Neural cell (in vitro differentiated cells): Measurements from ENCODE around the gene CDH8. TPM values are rescaled to one million over a fixed set of nuclear protein-coding genes. Genes with fewer than 3 reads are reported as not detected.

Experiments used
- H2AFZ ChIP-seq: fragments of 200-600, 300-800 bp; sonication (generic), shearing (Covaris generic); 2 replicates; pipeline ENCODE4 v1.6.0; 2014; ENCODE audit warnings: low read depth, mild to moderate bottlenecking, antibody characterized with exemption, low read length, moderate library complexity
- H3F3A ChIP-seq: fragments of 200-600 bp; shearing (Covaris generic); 2 replicates; pipeline ENCODE4 v1.6.1; 2016; ENCODE audit warnings: mild to moderate bottlenecking, moderate library complexity, mixed read lengths, antibody characterized with exemption, low read length; ENCODE audit not compliant: insufficient read depth, poor library complexity, severe bottlenecking
- H3K27ac ChIP-seq: fragments of 200-600, 300-800 bp; sonication (generic), shearing (Covaris generic); 2 replicates; pipeline ENCODE4 v1.5.1; 2014; ENCODE audit warnings: mild to moderate bottlenecking, low read length, moderate library complexity
- H3K27me3 ChIP-seq: fragments of 300-800, 200-600 bp; sonication (generic), shearing (Covaris generic); 2 replicates; pipeline ENCODE4 v1.6.0; 2014; ENCODE audit warnings: mild to moderate bottlenecking, low read depth, low read length, moderate library complexity; ENCODE audit not compliant: insufficient read depth
- H3K36me3 ChIP-seq: fragments of 300-800, 200-600 bp; sonication (generic), shearing (Covaris generic); 2 replicates; pipeline ENCODE4 v1.5.1; 2014; ENCODE audit warnings: mild to moderate bottlenecking, antibody characterized with exemption, low read length, moderate library complexity; ENCODE audit not compliant: insufficient read depth
- H3K4me2 ChIP-seq: fragments of 300-800, 200-600 bp; sonication (generic), shearing (Covaris generic); 2 replicates; pipeline ENCODE4 v1.6.0; 2014; ENCODE audit warnings: mild to moderate bottlenecking, low read length
- H3K4me3 ChIP-seq: fragments of 300-800, 200-600 bp; sonication (generic), shearing (Covaris generic); 2 replicates; pipeline ENCODE4 v1.5.1; 2014; ENCODE audit warnings: mild to moderate bottlenecking, low read length, moderate library complexity
- H3K79me2 ChIP-seq: fragments of 200-600 bp; shearing (Covaris generic); replicated peaks from 2 replicates; pipeline ENCODE4 v1.6.0; 2014; ENCODE audit warnings: mild to moderate bottlenecking, low read length, moderate library complexity; ENCODE audit not compliant: insufficient read depth
- H3K9ac ChIP-seq: fragments of 300-800, 200-600 bp; sonication (generic), shearing (Covaris generic); 2 replicates; pipeline ENCODE4 v1.6.1; 2016; ENCODE audit warnings: mild to moderate bottlenecking, low read length, mixed read lengths
- H3K9me2 ChIP-seq: fragments of 200-600 bp; shearing (Covaris generic); 2 replicates; pipeline ENCODE4 v1.6.1; 2016; ENCODE audit warnings: mild to moderate bottlenecking, low read length, mixed read lengths; ENCODE audit not compliant: insufficient read depth
- H3K9me3 ChIP-seq: fragments of 200-600, 300-800 bp; sonication (generic), shearing (Covaris generic); 2 replicates; pipeline ENCODE4 v1.6.1; 2016; ENCODE audit warnings: mild to moderate bottlenecking, mixed run types, low read length, moderate library complexity, mixed read lengths
- H4K20me1 ChIP-seq: fragments of 200-600 bp; shearing (Covaris generic); 2 replicates; pipeline ENCODE4 v1.6.1; 2016; ENCODE audit warnings: mild to moderate bottlenecking, mixed run types; ENCODE audit not compliant: insufficient read depth
- CTCF ChIP-seq: fragments of 450-650 bp; IDR thresholded peaks from 2 replicates; pipeline ENCODE4 v1.5.1; 2014; ENCODE audit warnings: antibody characterized with exemption, mild to moderate bottlenecking, moderate library complexity; ENCODE audit not compliant: poor library complexity, severe bottlenecking
- EP300 ChIP-seq: fragments of 450-650 bp; conservative IDR thresholded peaks from 2 replicates; pipeline ENCODE4 v1.6.1; 2014; ENCODE audit warnings: antibody characterized with exemption, mild to moderate bottlenecking, moderate library complexity; ENCODE audit not compliant: poor library complexity, severe bottlenecking
- EZH2 ChIP-seq: fragments of 200-600, 300-800 bp; shearing (Covaris generic), sonication (generic); IDR thresholded peaks from 2 replicates; pipeline ENCODE4 v1.6.1; 2014; ENCODE audit warnings: antibody characterized with exemption, low read length, borderline replicate concordance, mild to moderate bottlenecking; ENCODE audit not compliant: insufficient read depth, poor library complexity, severe bottlenecking
- MXI1 ChIP-seq: fragments of 450-650 bp; conservative IDR thresholded peaks from 2 replicates; pipeline ENCODE4 v1.6.1; 2014; ENCODE audit warnings: antibody characterized with exemption, mild to moderate bottlenecking; ENCODE audit not compliant: poor library complexity, severe bottlenecking
- POLR2AphosphoS5 ChIP-seq: IDR thresholded peaks from 2 replicates; pipeline ENCODE4 v1.6.1; 2012
- RAD21 ChIP-seq: fragments of 450-650 bp; conservative IDR thresholded peaks from 2 replicates; pipeline ENCODE4 v1.6.1; 2014; ENCODE audit warnings: antibody characterized with exemption, mild to moderate bottlenecking, moderate library complexity
- REST ChIP-seq: IDR thresholded peaks from 2 replicates; pipeline ENCODE4 v1.6.1; 2012; ENCODE audit warnings: borderline replicate concordance
- SMC3 ChIP-seq: fragments of 450-650 bp; conservative IDR thresholded peaks from 2 replicates; pipeline ENCODE4 v1.6.1; 2014; ENCODE audit warnings: antibody characterized with exemption, mild to moderate bottlenecking, moderate library complexity; ENCODE audit not compliant: poor library complexity
- TAF1 ChIP-seq: IDR thresholded peaks from 2 replicates; pipeline ENCODE4 v1.6.1; 2012; ENCODE audit warnings: low read depth
- polyA plus RNA-seq: library from polyadenylated mRNA; depleted of rRNA; stranded (reverse); fragments of >200 nt; gene quantifications from 2 replicates; pipeline ENCODE4 v1.2.3, GENCODE V29; 2014

The CDH8 gene
- polyA plus RNA-seq, 1 donor from 2014 or later: 5.0 TPM

- no peak overlapping the region for H3K9ac ChIP-seq
- TF ChIP-seq TAF1 (no peak), MXI1 (no peak)
- H4K20me1 ChIP-seq: no peaks in the 10 kb centered on the region
- no peaks in the 10 kb centered on the region for H3F3A ChIP-seq
- H3K36me3 ChIP-seq: no peaks in the 10 kb centered on the region
- no peak overlapping the region for H2AFZ ChIP-seq
- H3K27me3 ChIP-seq: no peaks in the 10 kb centered on the region
- H3K4me3 ChIP-seq: no peak overlapping the region
- H3K9me3 ChIP-seq: no peaks in the 10 kb centered on the region
- no peak overlapping the region for H3K27ac ChIP-seq
- H3K4me2 ChIP-seq: no peak overlapping the region
- H3K79me2 ChIP-seq: no peaks in the 10 kb centered on the region
- no peaks in the 10 kb centered on the region for H3K9me2 ChIP-seq
These were observed 17.8 kb downstream of the CDH8 start for GRCh38 chr16:62018301-62019060.

GRCh38 chr16:62014319-62014923 lies 21.8 kb downstream of the CDH8 start:
- peak; percentile 30 for TF ChIP-seq POLR2AphosphoS5
- TF ChIP-seq EZH2: no peak
- no peak for TF ChIP-seq CTCF
- TF ChIP-seq RAD21: no peak
- no peak for TF ChIP-seq TAF1
- TF ChIP-seq EP300: peak; percentile 64
- TF ChIP-seq REST: no peak
- no peak for TF ChIP-seq MXI1
- no peak for TF ChIP-seq SMC3
- peak overlapping the region; percentile 26 for H3K4me3 ChIP-seq
- H3K27ac ChIP-seq: no peak overlapping the region
- H2AFZ ChIP-seq: no peak overlapping the region
- no peaks in the 10 kb centered on the region for H3K9me2 ChIP-seq
- no peaks in the 10 kb centered on the region for H4K20me1 ChIP-seq
- no peak overlapping the region for H3K4me2 ChIP-seq
- H3K36me3 ChIP-seq: no peaks in the 10 kb centered on the region
- no peaks in the 10 kb centered on the region for H3F3A ChIP-seq
- no peaks in the 10 kb centered on the region for H3K9me3 ChIP-seq
- no peaks in the 10 kb centered on the region for H3K79me2 ChIP-seq
- no peak overlapping the region for H3K9ac ChIP-seq
- H3K27me3 ChIP-seq: no peaks in the 10 kb centered on the region
